Measurements from ENCODE around the gene C4orf50. TPM values are rescaled to one million over a fixed set of nuclear protein-coding genes. Genes with fewer than 3 reads are reported as not detected.

Gene C4orf50
- total RNA-seq, 1 experiment from 2014 or later: 0.17 TPM

DNA sequence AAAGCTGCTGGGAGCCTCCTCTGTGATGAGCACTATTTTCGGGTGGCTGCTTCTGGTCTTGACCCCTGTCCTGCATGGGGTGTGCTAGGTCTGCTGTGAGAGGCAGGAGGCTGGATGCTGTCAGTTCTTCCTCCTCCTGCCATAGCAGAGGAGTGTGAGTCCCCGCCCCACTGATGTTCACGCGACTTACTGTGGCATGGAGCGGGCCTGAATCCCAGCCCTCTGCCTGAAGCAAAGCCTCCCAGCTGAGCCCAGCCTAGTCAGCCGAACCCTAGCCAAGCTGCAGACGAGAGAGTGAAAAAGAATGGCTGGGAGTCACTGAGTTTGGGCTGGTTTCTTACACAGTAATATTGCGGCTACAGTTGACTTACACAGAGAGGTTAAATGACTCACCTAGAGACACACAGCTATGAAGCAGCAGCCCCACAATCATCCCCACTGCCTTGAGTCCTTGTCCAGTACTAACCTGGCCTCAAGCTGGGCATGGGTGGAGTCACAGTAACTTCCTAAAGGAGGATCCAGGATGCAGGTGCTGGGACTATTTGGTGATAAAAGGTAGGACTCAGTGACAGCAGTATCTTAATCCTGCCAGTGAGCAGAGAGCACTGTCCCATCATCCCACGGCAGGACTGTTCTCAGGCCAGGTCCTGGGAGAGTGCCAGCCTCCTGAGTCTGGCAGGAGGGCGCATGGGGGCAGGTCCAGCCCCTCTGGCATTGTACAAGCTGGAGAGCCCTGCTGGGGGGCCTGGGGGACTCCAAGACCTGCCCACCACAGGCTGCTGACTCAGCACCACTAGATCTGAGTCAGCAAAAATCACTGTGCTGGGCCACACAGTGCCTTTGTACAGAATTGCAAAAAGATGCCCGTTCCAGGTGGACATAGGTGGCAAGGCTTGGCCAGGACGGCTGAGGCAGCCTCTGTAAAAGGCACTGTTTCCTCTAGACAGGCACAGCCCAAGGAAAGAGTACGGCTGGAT is 65.0 kb downstream of the C4orf50 start:
- Histone ChIP-seq H4K8ac (replicated peaks; ENCODE audit: insufficient read length, low read depth, low read length) (no peak overlapping the region), H4K91ac (ENCODE audit: insufficient read length, low read depth, low read length) (no peak overlapping the region), H3K79me1 (ENCODE audit: insufficient read depth, low read depth, low read length, poor library complexity, severe bottlenecking) (no peaks in the 10 kb centered on the region), H3K56ac (ENCODE audit: insufficient read length, low read depth, low read length) (no peak overlapping the region), H3K79me2 (ENCODE audit: insufficient read depth, low read length) (no peaks in the 10 kb centered on the region), H3K4me2 (ENCODE audit: insufficient read depth, insufficient read length, low read length) (no peak overlapping the region), H2BK15ac (ENCODE audit: low read depth, low read length) (no peak overlapping the region), H3K4ac (ENCODE audit: low read depth, low read length) (no peak overlapping the region), H3K27ac (ENCODE audit: insufficient read length, low read depth, low read length) (no peak overlapping the region), H2BK120ac (ENCODE audit: low read depth, low read length, poor library complexity, severe bottlenecking) (no peak overlapping the region), H2BK5ac (ENCODE audit: insufficient read length, low read length) (no peak overlapping the region), H3K9ac (ENCODE audit: extremely low read depth, insufficient read length, low read length) (no peak overlapping the region), H3K14ac (ENCODE audit: insufficient read depth, low read length) (no peak overlapping the region; the same call in 1 of the 2 replicates), H3K23ac (ENCODE audit: insufficient read length, low read depth, low read length) (no peak overlapping the region), H2BK12ac (ENCODE audit: insufficient read length, low read depth, low read length) (no peak overlapping the region), H3K23me2 (ENCODE audit: insufficient read length, low read depth, low read length, poor library complexity, severe bottlenecking) (no peaks in the 10 kb centered on the region), H2BK20ac (ENCODE audit: low read depth, low read length, poor library complexity, severe bottlenecking) (no peak overlapping the region), H3K27me3 (ENCODE audit: insufficient read depth, low read length) (no peaks in the 10 kb centered on the region), H4K20me1 (ENCODE audit: control insufficient read depth, insufficient read depth, insufficient read length) (no peaks in the 10 kb centered on the region), H3K4me1 (ENCODE audit: insufficient read depth, low read length) (no peaks in the 10 kb centered on the region), H3K9me3 (ENCODE audit: control insufficient read depth, low read depth, low read length) (no peaks in the 10 kb centered on the region), H4K5ac (ENCODE audit: insufficient read length, low read depth, low read length) (no peak overlapping the region), H2AK5ac (ENCODE audit: insufficient read length, low read length) (no peak overlapping the region), H2AFZ (ENCODE audit: low read length) (no peak overlapping the region), H3T11ph (ENCODE audit: low read length) (no peak overlapping the region), H3K18ac (ENCODE audit: insufficient read length, low read depth, low read length) (no peak overlapping the region)
- Mint-ChIP-seq H3K36me3 (ENCODE audit: insufficient read depth in 1 of 3, low read depth in 3 of 3) (no peaks in the 10 kb centered on the region), H3K27me3 (ENCODE audit: low read depth) (peaks cover 11% of the 10 kb centered on the region), H3K4me1 (peaks cover 29 to 35% of the 10 kb centered on the region in 2 experiments), H3K4me3 (no peak overlapping the region), H3K27ac (no peak overlapping the region), H3K9me3 (no peaks in the 10 kb centered on the region)
- WGBS (ENCODE audit: extremely low coverage, insufficient read length, low lambda C conversion rate): no CpG with 5 or more reads among the region's 13 CpGs
- TF ChIP-seq, protein P1, sequence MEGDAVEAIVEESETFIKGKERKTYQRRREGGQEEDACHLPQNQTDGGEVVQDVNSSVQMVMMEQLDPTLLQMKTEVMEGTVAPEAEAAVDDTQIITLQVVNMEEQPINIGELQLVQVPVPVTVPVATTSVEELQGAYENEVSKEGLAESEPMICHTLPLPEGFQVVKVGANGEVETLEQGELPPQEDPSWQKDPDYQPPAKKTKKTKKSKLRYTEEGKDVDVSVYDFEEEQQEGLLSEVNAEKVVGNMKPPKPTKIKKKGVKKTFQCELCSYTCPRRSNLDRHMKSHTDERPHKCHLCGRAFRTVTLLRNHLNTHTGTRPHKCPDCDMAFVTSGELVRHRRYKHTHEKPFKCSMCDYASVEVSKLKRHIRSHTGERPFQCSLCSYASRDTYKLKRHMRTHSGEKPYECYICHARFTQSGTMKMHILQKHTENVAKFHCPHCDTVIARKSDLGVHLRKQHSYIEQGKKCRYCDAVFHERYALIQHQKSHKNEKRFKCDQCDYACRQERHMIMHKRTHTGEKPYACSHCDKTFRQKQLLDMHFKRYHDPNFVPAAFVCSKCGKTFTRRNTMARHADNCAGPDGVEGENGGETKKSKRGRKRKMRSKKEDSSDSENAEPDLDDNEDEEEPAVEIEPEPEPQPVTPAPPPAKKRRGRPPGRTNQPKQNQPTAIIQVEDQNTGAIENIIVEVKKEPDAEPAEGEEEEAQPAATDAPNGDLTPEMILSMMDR (conservative IDR thresholded peaks at IDR 0.05): no peak
- peak; percentile 23 for DNase-seq

All from H9 (cell line).